Adrenal gland (tissue), 5 donors: ENCODE results near the gene TAAR1.

Experiments
- CTCF ChIP-seq, 6 experiments: fragments of 450-650 bp in 4 of 6; fragments of 200-600 bp in 2 of 6; sonication (generic) in 1 of 6; IDR thresholded peaks; 1 replicate in 5 of 6; 2 replicates in 1 of 6; pipeline versions ENCODE4 v1.5.1 to v1.8.0; 2016 to 2021; ENCODE audit warnings: antibody characterized with exemption in 6 of 6, mild to moderate bottlenecking in 2 of 6, moderate library complexity in 1 of 6
- POLR2A ChIP-seq, 2 donors: fragments of 450-650 bp; IDR thresholded peaks; one replicate each; pipeline ENCODE4 v1.6.1; 2017; ENCODE audit warnings: antibody characterized with exemption in 2 of 2, mild to moderate bottlenecking in 2 of 2, moderate library complexity in 1 of 2
- donor health status: DM: no; HTN: no; CAD: no.

DNA sequence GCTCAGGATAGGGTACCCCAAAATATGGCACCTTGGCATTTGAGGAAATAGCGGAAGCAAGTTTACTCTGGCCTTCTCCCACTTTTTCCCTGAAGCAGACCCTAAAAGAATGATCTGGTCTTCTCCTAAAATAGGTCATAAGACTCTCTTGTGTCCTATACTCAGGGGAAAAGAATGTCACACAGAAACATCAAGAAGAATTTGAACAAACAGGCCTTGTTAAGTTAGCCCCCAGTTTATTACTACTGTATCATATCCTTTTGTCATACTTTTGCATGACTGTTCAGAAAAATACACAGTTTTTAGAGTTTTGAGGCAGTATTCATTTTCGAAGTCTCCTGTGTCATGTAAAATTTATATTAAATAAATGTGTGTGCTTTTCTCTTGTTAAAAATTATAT lies 47.4 kb downstream of the TAAR1 start:
- TF ChIP-seq CTCF (IDR thresholded peaks at IDR 0.05) (no peak), POLR2A (IDR thresholded peaks at IDR 0.05) (no peak)
